Suprapubic skin (tissue), 4 donors: Measurements from ENCODE around the gene RBPJ. TPM values are rescaled to one million over a fixed set of nuclear protein-coding genes. Genes with fewer than 3 reads are reported as not detected.

Source experiments
- DNase-seq, 2 donors: peaks; one replicate each; pipeline ENCODE4 v3.0.0-alpha.2; 2019; ENCODE audit warnings: low spot score in 2 of 2
- H3K27ac ChIP-seq: fragments of 200-600 bp; sonication (generic); one replicate; pipeline ENCODE4 v1.5.1; 2019
- H3K27me3 ChIP-seq: fragments of 200-600 bp; sonication (generic); one replicate; pipeline ENCODE4 v1.5.1; 2019
- H3K36me3 ChIP-seq: fragments of 200-600 bp; sonication (generic); one replicate; pipeline ENCODE4 v1.5.1; 2019
- H3K4me1 ChIP-seq: fragments of 200-600 bp; sonication (generic); one replicate; pipeline ENCODE4 v1.5.1; 2019
- H3K4me3 ChIP-seq: fragments of 200-600 bp; sonication (generic); one replicate; pipeline ENCODE4 v1.5.1; 2019; ENCODE audit warnings: mild to moderate bottlenecking
- H3K9me3 ChIP-seq: fragments of 200-600 bp; sonication (generic); one replicate; pipeline ENCODE4 v1.5.1; 2019
- CTCF ChIP-seq, 2 donors: fragments of 200-600 bp in 1 of 2; fragments of 450-650 bp in 1 of 2; sonication (generic) in 1 of 2; IDR thresholded peaks; one replicate each; pipeline ENCODE4 v1.5.1; 2016 to 2019; ENCODE audit warnings: antibody characterized with exemption in 2 of 2, mild to moderate bottlenecking in 1 of 2, moderate library complexity in 1 of 2
- EP300 ChIP-seq: sonication (generic); formaldehyde crosslinking; IDR thresholded peaks from one replicate; pipeline ENCODE4 v1.6.1; 2017; ENCODE audit warnings: antibody characterized with exemption
- POLR2A ChIP-seq, 2 donors: fragments of 450-650 bp; IDR thresholded peaks; one replicate each; pipeline ENCODE4 v1.6.1; 2017; ENCODE audit warnings: antibody characterized with exemption in 2 of 2, mild to moderate bottlenecking in 2 of 2, moderate library complexity in 2 of 2
- POLR2AphosphoS5 ChIP-seq, 3 donors: sonication (generic); formaldehyde crosslinking; IDR thresholded peaks; one replicate each; pipeline ENCODE4 v1.6.1; 2017; ENCODE audit warnings: antibody characterized with exemption in 3 of 3
- WGBS: methylation state at CpG from one replicate; pipeline ENCODE4 v1.1.5; 2018; 5-methylcytosine and 5-hydroxymethylcytosine counted together
- total RNA-seq, 4 donors: library from RNA; depleted of rRNA; stranded (reverse); fragments of >200 nt; gene quantifications; one replicate each; pipeline ENCODE4 v1.1.0, GENCODE V29; 2016

RBPJ gene
- total RNA-seq, 4 donors from 2014 or later = 33.4 to 104 (median 46.1) TPM

GRCh38 chr4:26454961-26455360 lies 134.1 kb downstream of the RBPJ start:
- DNase-seq = no peak
- Histone ChIP-seq H3K9me3 (no peaks in the 10 kb centered on the region), H3K4me1 (no peaks in the 10 kb centered on the region), H3K27ac (no peak overlapping the region), H3K4me3 (no peak overlapping the region), H3K36me3 (no peaks in the 10 kb centered on the region), H3K27me3 (no peaks in the 10 kb centered on the region)
- no peak for TF ChIP-seq POLR2A (IDR thresholded peaks at IDR 0.05)
- TF ChIP-seq EP300 = no peak
- 93% methylated on average over 3 of the region's 3 CpGs for WGBS

- Histone ChIP-seq H3K9me3 (no peaks in the 10 kb centered on the region), H3K36me3 (no peaks in the 10 kb centered on the region), H3K27me3 (no peaks in the 10 kb centered on the region), H3K4me1 (no peaks in the 10 kb centered on the region), H3K4me3 (no peak overlapping the region), H3K27ac (no peak overlapping the region)
- DNase-seq = no peak
- 82% methylated on average over 2 of the region's 2 CpGs for WGBS
- TF ChIP-seq POLR2A (IDR thresholded peaks at IDR 0.05) = no peak
- no peak for TF ChIP-seq CTCF (IDR thresholded peaks at IDR 0.05)
- no peak for TF ChIP-seq EP300
- TF ChIP-seq POLR2AphosphoS5 (IDR thresholded peaks at IDR 0.05) = no peak
Observed at GRCh38 chr4:26455571-26455970, 134.8 kb downstream of the RBPJ start.

GRCh38 chr4:26457412-26457811 lies 136.6 kb downstream of the RBPJ start:
- H3K9me3 ChIP-seq = no peaks in the 10 kb centered on the region
- no peak overlapping the region for H3K4me3 ChIP-seq
- H3K4me1 ChIP-seq = no peaks in the 10 kb centered on the region
- 89% methylated on average over 6 of the region's 6 CpGs for WGBS
- no peak for TF ChIP-seq CTCF (IDR thresholded peaks at IDR 0.05)
- TF ChIP-seq POLR2A (IDR thresholded peaks at IDR 0.05) = no peak
- TF ChIP-seq EP300 = no peak
- TF ChIP-seq POLR2AphosphoS5 (IDR thresholded peaks at IDR 0.05) = no peak
- H3K27ac ChIP-seq = no peak overlapping the region
- DNase-seq = no peak
- H3K36me3 ChIP-seq = no peaks in the 10 kb centered on the region
- no peaks in the 10 kb centered on the region for H3K27me3 ChIP-seq

GRCh38 chr4:26458157-26458561 lies 137.3 kb downstream of the RBPJ start:
- no peak overlapping the region for H3K27ac ChIP-seq

GRCh38 chr4:26459054-26459755 lies 138.4 kb downstream of the RBPJ start:
- 33% methylated on average over 19 of the region's 19 CpGs for WGBS
- H3K27me3 ChIP-seq = no peaks in the 10 kb centered on the region
- H3K4me1 ChIP-seq = no peaks in the 10 kb centered on the region
- TF ChIP-seq CTCF (IDR thresholded peaks at IDR 0.05) = peak in 1 of 2 donors; percentile 37
- no peak for TF ChIP-seq POLR2A (IDR thresholded peaks at IDR 0.05)
- no peak for TF ChIP-seq POLR2AphosphoS5 (IDR thresholded peaks at IDR 0.05)
- H3K9me3 ChIP-seq = no peaks in the 10 kb centered on the region
- H3K36me3 ChIP-seq = no peaks in the 10 kb centered on the region
- no peak overlapping the region for H3K4me3 ChIP-seq
- no peak overlapping the region for H3K27ac ChIP-seq
- DNase-seq = no peak

More at GRCh38 chr4:26458157-26458561, 137.3 kb downstream of the RBPJ start:
- no peak for DNase-seq
- no peaks in the 10 kb centered on the region for H3K4me1 ChIP-seq
- no peak for TF ChIP-seq POLR2A (IDR thresholded peaks at IDR 0.05)
- TF ChIP-seq POLR2AphosphoS5 (IDR thresholded peaks at IDR 0.05) = no peak
- TF ChIP-seq EP300 = no peak
- no peak for TF ChIP-seq CTCF (IDR thresholded peaks at IDR 0.05)
- no peaks in the 10 kb centered on the region for H3K36me3 ChIP-seq
- no peaks in the 10 kb centered on the region for H3K9me3 ChIP-seq
- WGBS = 76% methylated on average over 7 of the region's 7 CpGs
- no peaks in the 10 kb centered on the region for H3K27me3 ChIP-seq
- no peak overlapping the region for H3K4me3 ChIP-seq
